HEK293 (cell line): ENCODE measurements around the gene MED15.

Experiments used
- CTCF ChIA-PET: fragments of 350-600 bp; formaldehyde crosslinking; extraction: SDS; loops from one replicate; lab custom pipeline; 2021; ENCODE audit warnings: antibody characterized with exemption; lab: Yijun Ruan, JAX
- POLR2A ChIA-PET: fragments of 300-600 bp; formaldehyde crosslinking; extraction: SDS; loops from one replicate; lab custom pipeline; 2020; ENCODE audit warnings: antibody characterized with exemption, inconsistent platforms; lab: Yijun Ruan, JAX
- H3K27ac ChIP-seq: fragments of 200-500 bp; sonication (Bioruptor generic); 2 replicates; pipeline ENCODE4 v1.5.1; 2014; ENCODE audit warnings: low read depth, low read length, control low read depth, inconsistent platforms; ENCODE audit errors: extremely low read depth
- H3K36me3 ChIP-seq, 2 experiments: fragments of 200-500 bp in 1 of 2; sonication (Bioruptor generic) in 1 of 2; 1 replicate in 1 of 2; 2 replicates in 1 of 2; pipeline ENCODE4 v1.5.1; 2014 to 2017; ENCODE audit warnings: inconsistent platforms in 2 of 2, low read length in 2 of 2; ENCODE audit not compliant: control insufficient read depth in 2 of 2, insufficient read depth in 1 of 2
- H3K4me1 ChIP-seq: fragments of 200-500 bp; sonication (Bioruptor generic); 2 replicates; pipeline ENCODE4 v1.5.1; 2014; ENCODE audit warnings: mild to moderate bottlenecking, low read length, inconsistent platforms; ENCODE audit not compliant: control insufficient read depth, insufficient read depth
- H3K4me3 ChIP-seq: 2 replicates; pipeline ENCODE4 v1.5.1; 2011; ENCODE audit warnings: low read depth, mild to moderate bottlenecking, control low read depth, low read length, moderate library complexity
- H3K9me3 ChIP-seq: fragments of 200-500 bp; sonication (Bioruptor generic); 2 replicates; pipeline ENCODE4 v1.5.1; 2014; ENCODE audit warnings: low read depth, low read length, inconsistent platforms; ENCODE audit not compliant: control insufficient read depth, insufficient read depth
- OVOL3 ChIP-seq: fragments of 450-650 bp; formaldehyde crosslinking; IDR thresholded peaks from 2 replicates; pipeline ENCODE4 v1.5.1; 2016; ENCODE audit warnings: missing biosample characterization, missing genetic modification characterization
- REPIN1 ChIP-seq: fragments of 450-650 bp; formaldehyde crosslinking; IDR thresholded peaks from 2 replicates; pipeline ENCODE4 v1.5.1; 2017; ENCODE audit warnings: missing biosample characterization, missing genetic modification characterization, low read depth
- SP7 ChIP-seq: fragments of 450-650 bp; formaldehyde crosslinking; IDR thresholded peaks from 2 replicates; pipeline ENCODE4 v1.5.1; 2016; ENCODE audit warnings: missing biosample characterization, missing genetic modification characterization
- TRIM28 ChIP-seq: IDR thresholded peaks from 2 replicates; pipeline ENCODE4 v1.6.1; 2011; ENCODE audit warnings: low read length, control low read depth, borderline replicate concordance
- ZNF121 ChIP-seq: fragments of 450-650 bp; formaldehyde crosslinking; IDR thresholded peaks from 2 replicates; pipeline ENCODE4 v1.5.1; 2016; ENCODE audit warnings: missing biosample characterization, missing genetic modification characterization
- ZNF23 ChIP-seq: fragments of 450-650 bp; formaldehyde crosslinking; IDR thresholded peaks from 2 replicates; pipeline ENCODE4 v1.5.1; 2016; ENCODE audit warnings: missing biosample characterization, missing genetic modification characterization, borderline replicate concordance
- ZNF274 ChIP-seq, 2 experiments: fragments of 200-500 bp in 1 of 2; fragments of 450-650 bp in 1 of 2; sonication (Bioruptor generic) in 1 of 2; formaldehyde crosslinking in 1 of 2; IDR thresholded peaks; 2 replicates each; pipeline versions ENCODE4 v1.5.1 to v1.6.1; 2014 to 2016; ENCODE audit warnings: borderline replicate concordance in 1 of 2, inconsistent platforms in 1 of 2, low read length in 1 of 2, missing biosample characterization in 1 of 2, missing genetic modification characterization in 1 of 2
- ZNF426 ChIP-seq: fragments of 450-650 bp; formaldehyde crosslinking; IDR thresholded peaks from 2 replicates; pipeline ENCODE4 v1.5.1; 2017; ENCODE audit warnings: missing biosample characterization, missing genetic modification characterization, mild to moderate bottlenecking, inconsistent platforms, moderate library complexity
- ZNF473 ChIP-seq: fragments of 450-650 bp; formaldehyde crosslinking; IDR thresholded peaks from 2 replicates; pipeline ENCODE4 v1.5.1; 2017; ENCODE audit warnings: missing biosample characterization, missing genetic modification characterization
- ZNF548 ChIP-seq: fragments of 450-650 bp; formaldehyde crosslinking; IDR thresholded peaks from 2 replicates; pipeline ENCODE4 v1.5.1; 2016; ENCODE audit warnings: missing biosample characterization, missing genetic modification characterization
- ZNF571 ChIP-seq: fragments of 450-650 bp; formaldehyde crosslinking; IDR thresholded peaks from 2 replicates; pipeline ENCODE4 v1.5.0; 2017; ENCODE audit warnings: missing biosample characterization, missing genetic modification characterization
- ZNF658 ChIP-seq: fragments of 450-650 bp; formaldehyde crosslinking; IDR thresholded peaks from 2 replicates; pipeline ENCODE4; 2016; ENCODE audit warnings: missing biosample characterization, missing genetic modification characterization
- ZNF670 ChIP-seq: fragments of 450-650 bp; formaldehyde crosslinking; IDR thresholded peaks from 2 replicates; pipeline ENCODE4 v1.5.1; 2016; ENCODE audit warnings: missing biosample characterization, missing genetic modification characterization, low read depth
- ZNF677 ChIP-seq: fragments of 450-650 bp; IDR thresholded peaks from 2 replicates; pipeline ENCODE4 v1.5.0; 2018; ENCODE audit warnings: missing biosample characterization, mild to moderate bottlenecking, missing genetic modification characterization, moderate library complexity
- ZNF76 ChIP-seq: fragments of 450-650 bp; formaldehyde crosslinking; IDR thresholded peaks from 2 replicates; pipeline ENCODE4; 2016; ENCODE audit warnings: low read depth, missing biosample characterization, missing genetic modification characterization, borderline replicate concordance
- ZNF777 ChIP-seq: fragments of 450-650 bp; formaldehyde crosslinking; IDR thresholded peaks from 2 replicates; pipeline ENCODE4 v1.5.1; 2017; ENCODE audit warnings: missing biosample characterization, missing genetic modification characterization, borderline replicate concordance
- TF ChIP-seq, protein P1 (sequence below): fragments of 450-650 bp; formaldehyde crosslinking; IDR thresholded peaks from 2 replicates; pipeline ENCODE4 v1.5.1; 2016; ENCODE audit warnings: missing biosample characterization, missing genetic modification characterization
- TF ChIP-seq, protein P2 (sequence below): fragments of 450-650 bp; formaldehyde crosslinking; IDR thresholded peaks from 2 replicates; pipeline ENCODE4 v1.5.1; 2017; ENCODE audit warnings: missing biosample characterization, missing genetic modification characterization
- TF ChIP-seq, protein P3 (sequence below): fragments of 450-650 bp; formaldehyde crosslinking; IDR thresholded peaks from 2 replicates; pipeline ENCODE4 v1.5.1; 2016; ENCODE audit warnings: missing biosample characterization, missing genetic modification characterization, borderline replicate concordance

Gene MED15

DNA sequence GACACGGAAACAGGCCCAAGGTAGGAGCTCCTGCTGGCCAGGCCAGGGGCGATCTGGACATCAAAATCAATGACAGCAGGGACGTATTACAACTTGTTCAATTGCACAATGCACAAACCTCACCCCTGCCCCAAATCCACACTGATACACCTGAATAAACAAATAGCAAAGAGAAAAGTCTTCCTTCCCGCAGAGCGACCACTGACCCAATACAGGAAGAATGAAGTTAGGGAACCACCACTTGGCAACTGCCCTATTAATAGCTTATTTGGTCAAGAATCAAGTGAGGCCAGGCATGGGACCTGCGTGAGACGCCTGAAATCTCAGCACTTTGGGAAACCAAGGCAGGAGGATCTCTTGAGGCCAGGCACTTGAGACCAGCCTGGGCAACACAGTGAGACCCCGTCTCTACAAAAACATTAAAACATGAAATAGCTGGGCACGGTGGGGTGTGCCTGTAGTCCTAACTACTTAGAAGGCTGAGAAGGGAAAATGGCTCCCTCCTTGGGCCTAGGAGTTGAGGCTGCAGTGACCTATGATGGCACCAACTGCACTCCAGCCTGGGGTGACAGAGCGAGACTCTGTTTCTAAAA, 109.1 kb downstream of the MED15 start:
- ChIA-PET CTCF (interaction anchor here (1.3 to 2.1 kb wide), 2 partner anchors 10 to 11 kb away, joined by 5 read pairs; no protein-coding TSS in a partner anchor), POLR2A (no interaction called here)
- no peaks in the 10 kb centered on the region for H3K9me3 ChIP-seq

DNA sequence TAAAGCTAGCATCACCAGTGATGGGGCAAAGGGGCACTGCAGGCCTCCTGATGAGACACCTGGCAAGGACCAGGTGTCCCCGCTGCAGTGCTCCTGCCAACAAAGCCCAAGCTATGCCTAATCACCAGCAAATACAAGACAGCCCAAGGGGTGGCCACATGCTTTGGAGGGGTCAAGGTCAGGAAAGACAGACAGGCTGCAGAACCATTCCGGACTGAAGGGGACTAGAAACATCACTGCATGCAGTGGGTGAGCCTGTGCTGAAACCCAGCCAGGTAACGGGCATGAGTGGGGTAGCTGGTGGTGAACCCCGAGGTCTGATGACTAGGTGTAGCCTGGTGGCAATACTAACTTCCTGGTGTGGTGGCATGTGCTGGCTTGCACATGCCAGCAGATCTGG, 111.1 kb downstream of the MED15 start:
- no peaks in the 10 kb centered on the region for H3K36me3 ChIP-seq
- TF ChIP-seq ZNF426 (no peak), ZNF473 (tag by site-specific recombination) (no peak), OVOL3 (no peak), ZNF777 (tag by site-specific recombination) (no peak), SP7 (tag by site-specific recombination) (no peak), ZNF670 (no peak), ZNF548 (tag by site-specific recombination) (no peak), ZNF571 (tag by site-specific recombination) (no peak), ZNF274 (IDR thresholded peaks at IDR 0.05; ENCODE audit: low read length) (no peak), ZNF274 (tag by site-specific recombination; IDR thresholded peaks at IDR 0.05; ENCODE audit: borderline replicate concordance) (no peak), ZNF677 (no peak), ZNF23 (tag by site-specific recombination) (no peak), REPIN1 (tag by site-specific recombination) (no peak), ZNF76 (tag by site-specific recombination) (no peak), TRIM28 (no peak)
- TF ChIP-seq, protein P1, sequence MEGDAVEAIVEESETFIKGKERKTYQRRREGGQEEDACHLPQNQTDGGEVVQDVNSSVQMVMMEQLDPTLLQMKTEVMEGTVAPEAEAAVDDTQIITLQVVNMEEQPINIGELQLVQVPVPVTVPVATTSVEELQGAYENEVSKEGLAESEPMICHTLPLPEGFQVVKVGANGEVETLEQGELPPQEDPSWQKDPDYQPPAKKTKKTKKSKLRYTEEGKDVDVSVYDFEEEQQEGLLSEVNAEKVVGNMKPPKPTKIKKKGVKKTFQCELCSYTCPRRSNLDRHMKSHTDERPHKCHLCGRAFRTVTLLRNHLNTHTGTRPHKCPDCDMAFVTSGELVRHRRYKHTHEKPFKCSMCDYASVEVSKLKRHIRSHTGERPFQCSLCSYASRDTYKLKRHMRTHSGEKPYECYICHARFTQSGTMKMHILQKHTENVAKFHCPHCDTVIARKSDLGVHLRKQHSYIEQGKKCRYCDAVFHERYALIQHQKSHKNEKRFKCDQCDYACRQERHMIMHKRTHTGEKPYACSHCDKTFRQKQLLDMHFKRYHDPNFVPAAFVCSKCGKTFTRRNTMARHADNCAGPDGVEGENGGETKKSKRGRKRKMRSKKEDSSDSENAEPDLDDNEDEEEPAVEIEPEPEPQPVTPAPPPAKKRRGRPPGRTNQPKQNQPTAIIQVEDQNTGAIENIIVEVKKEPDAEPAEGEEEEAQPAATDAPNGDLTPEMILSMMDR (tag by site-specific recombination) = no peak
- TF ChIP-seq, protein P2, sequence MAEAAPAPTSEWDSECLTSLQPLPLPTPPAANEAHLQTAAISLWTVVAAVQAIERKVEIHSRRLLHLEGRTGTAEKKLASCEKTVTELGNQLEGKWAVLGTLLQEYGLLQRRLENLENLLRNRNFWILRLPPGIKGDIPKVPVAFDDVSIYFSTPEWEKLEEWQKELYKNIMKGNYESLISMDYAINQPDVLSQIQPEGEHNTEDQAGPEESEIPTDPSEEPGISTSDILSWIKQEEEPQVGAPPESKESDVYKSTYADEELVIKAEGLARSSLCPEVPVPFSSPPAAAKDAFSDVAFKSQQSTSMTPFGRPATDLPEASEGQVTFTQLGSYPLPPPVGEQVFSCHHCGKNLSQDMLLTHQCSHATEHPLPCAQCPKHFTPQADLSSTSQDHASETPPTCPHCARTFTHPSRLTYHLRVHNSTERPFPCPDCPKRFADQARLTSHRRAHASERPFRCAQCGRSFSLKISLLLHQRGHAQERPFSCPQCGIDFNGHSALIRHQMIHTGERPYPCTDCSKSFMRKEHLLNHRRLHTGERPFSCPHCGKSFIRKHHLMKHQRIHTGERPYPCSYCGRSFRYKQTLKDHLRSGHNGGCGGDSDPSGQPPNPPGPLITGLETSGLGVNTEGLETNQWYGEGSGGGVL (tag by site-specific recombination) = no peak
- TF ChIP-seq, protein P3, sequence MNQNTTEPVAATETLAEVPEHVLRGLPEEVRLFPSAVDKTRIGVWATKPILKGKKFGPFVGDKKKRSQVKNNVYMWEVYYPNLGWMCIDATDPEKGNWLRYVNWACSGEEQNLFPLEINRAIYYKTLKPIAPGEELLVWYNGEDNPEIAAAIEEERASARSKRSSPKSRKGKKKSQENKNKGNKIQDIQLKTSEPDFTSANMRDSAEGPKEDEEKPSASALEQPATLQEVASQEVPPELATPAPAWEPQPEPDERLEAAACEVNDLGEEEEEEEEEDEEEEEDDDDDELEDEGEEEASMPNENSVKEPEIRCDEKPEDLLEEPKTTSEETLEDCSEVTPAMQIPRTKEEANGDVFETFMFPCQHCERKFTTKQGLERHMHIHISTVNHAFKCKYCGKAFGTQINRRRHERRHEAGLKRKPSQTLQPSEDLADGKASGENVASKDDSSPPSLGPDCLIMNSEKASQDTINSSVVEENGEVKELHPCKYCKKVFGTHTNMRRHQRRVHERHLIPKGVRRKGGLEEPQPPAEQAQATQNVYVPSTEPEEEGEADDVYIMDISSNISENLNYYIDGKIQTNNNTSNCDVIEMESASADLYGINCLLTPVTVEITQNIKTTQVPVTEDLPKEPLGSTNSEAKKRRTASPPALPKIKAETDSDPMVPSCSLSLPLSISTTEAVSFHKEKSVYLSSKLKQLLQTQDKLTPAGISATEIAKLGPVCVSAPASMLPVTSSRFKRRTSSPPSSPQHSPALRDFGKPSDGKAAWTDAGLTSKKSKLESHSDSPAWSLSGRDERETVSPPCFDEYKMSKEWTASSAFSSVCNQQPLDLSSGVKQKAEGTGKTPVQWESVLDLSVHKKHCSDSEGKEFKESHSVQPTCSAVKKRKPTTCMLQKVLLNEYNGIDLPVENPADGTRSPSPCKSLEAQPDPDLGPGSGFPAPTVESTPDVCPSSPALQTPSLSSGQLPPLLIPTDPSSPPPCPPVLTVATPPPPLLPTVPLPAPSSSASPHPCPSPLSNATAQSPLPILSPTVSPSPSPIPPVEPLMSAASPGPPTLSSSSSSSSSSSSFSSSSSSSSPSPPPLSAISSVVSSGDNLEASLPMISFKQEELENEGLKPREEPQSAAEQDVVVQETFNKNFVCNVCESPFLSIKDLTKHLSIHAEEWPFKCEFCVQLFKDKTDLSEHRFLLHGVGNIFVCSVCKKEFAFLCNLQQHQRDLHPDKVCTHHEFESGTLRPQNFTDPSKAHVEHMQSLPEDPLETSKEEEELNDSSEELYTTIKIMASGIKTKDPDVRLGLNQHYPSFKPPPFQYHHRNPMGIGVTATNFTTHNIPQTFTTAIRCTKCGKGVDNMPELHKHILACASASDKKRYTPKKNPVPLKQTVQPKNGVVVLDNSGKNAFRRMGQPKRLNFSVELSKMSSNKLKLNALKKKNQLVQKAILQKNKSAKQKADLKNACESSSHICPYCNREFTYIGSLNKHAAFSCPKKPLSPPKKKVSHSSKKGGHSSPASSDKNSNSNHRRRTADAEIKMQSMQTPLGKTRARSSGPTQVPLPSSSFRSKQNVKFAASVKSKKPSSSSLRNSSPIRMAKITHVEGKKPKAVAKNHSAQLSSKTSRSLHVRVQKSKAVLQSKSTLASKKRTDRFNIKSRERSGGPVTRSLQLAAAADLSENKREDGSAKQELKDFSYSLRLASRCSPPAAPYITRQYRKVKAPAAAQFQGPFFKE (tag by site-specific recombination) = no peak
- CTCF ChIA-PET = interaction anchor here (0.5 to 1.1 kb wide), 3 partner anchors 37 to 465 kb away, joined by 3 to 4 read pairs (median 3); no protein-coding TSS in a partner anchor
- no peaks in the 10 kb centered on the region for H3K9me3 ChIP-seq
- no peak overlapping the region for H3K27ac ChIP-seq
- H3K4me3 ChIP-seq = no peak overlapping the region
- POLR2A ChIA-PET = no interaction called here
- H3K4me1 ChIP-seq = no peaks in the 10 kb centered on the region

More for the DNA sequence above, 109.1 kb downstream of the MED15 start:
- Histone ChIP-seq H3K4me3 (no peak overlapping the region), H3K36me3 (no peaks in the 10 kb centered on the region), H3K4me1 (no peaks in the 10 kb centered on the region), H3K27ac (no peak overlapping the region)
- TF ChIP-seq ZNF658 (tag by site-specific recombination) (no peak), ZNF121 (tag by site-specific recombination) (0 out of 2 replicates have a peak, but pooled peaks have one; percentile 26)
